Loucy (cell line): Measurements from ENCODE around the gene CARS2.

Experiments
- H2AFZ ChIP-seq: fragments of 200-600 bp; sonication (generic); 2 replicates; pipeline ENCODE4 v1.6.0; 2016; ENCODE audit warnings: antibody characterized with exemption, mild to moderate bottlenecking, low read length, moderate library complexity
- H3F3A ChIP-seq: fragments of 200-600 bp; 2 replicates; pipeline ENCODE4 v1.6.0; 2016; ENCODE audit warnings: antibody characterized with exemption, low read depth, mild to moderate bottlenecking
- H3K27me3 ChIP-seq: fragments of 200-600 bp; sonication (generic); 2 replicates; pipeline ENCODE4 v1.6.1; 2014; ENCODE audit warnings: low read length, mild to moderate bottlenecking; ENCODE audit not compliant: insufficient read depth, poor library complexity, severe bottlenecking
- H3K36me3 ChIP-seq: fragments of 200-600 bp; sonication (generic); 2 replicates; pipeline ENCODE4 v1.6.1; 2016; ENCODE audit warnings: low read length; ENCODE audit not compliant: insufficient read depth
- H3K4me1 ChIP-seq: fragments of 200-600 bp; sonication (generic); 2 replicates; pipeline ENCODE4 v1.5.1; 2014; ENCODE audit warnings: low read length, mild to moderate bottlenecking; ENCODE audit not compliant: insufficient read depth, poor library complexity, severe bottlenecking
- H3K4me2 ChIP-seq: fragments of 200-600 bp; sonication (generic); 2 replicates; pipeline ENCODE4 v1.6.0; 2014; ENCODE audit warnings: antibody characterized with exemption, low read length, low read depth, mild to moderate bottlenecking; ENCODE audit not compliant: poor library complexity, severe bottlenecking
- H3K4me3 ChIP-seq: fragments of 200-600 bp; sonication (generic); 2 replicates; pipeline ENCODE4 v1.5.1; 2014; ENCODE audit warnings: low read length, mild to moderate bottlenecking, mixed read lengths; ENCODE audit not compliant: poor library complexity, severe bottlenecking
- H3K79me2 ChIP-seq: fragments of 200-600 bp; sonication (generic); 2 replicates; pipeline ENCODE4 v1.6.1; 2014; ENCODE audit warnings: low read length; ENCODE audit not compliant: insufficient read depth
- H3K9ac ChIP-seq: fragments of 200-600 bp; sonication (generic); 2 replicates; pipeline ENCODE4 v1.6.0; 2014; ENCODE audit warnings: mild to moderate bottlenecking, low read depth, low read length, moderate library complexity; ENCODE audit not compliant: poor library complexity, severe bottlenecking
- H3K9me2 ChIP-seq: fragments of 200-600 bp; sonication (generic); replicated peaks from 2 replicates; pipeline ENCODE4 v1.6.1; 2016; ENCODE audit warnings: low read depth, low read length, mixed read lengths
- H3K9me3 ChIP-seq: fragments of 200-600 bp; sonication (generic); 2 replicates; pipeline ENCODE4 v1.6.1; 2014; ENCODE audit warnings: mild to moderate bottlenecking, antibody characterized with exemption, low read length, low read depth; ENCODE audit not compliant: insufficient read depth
- H4K20me1 ChIP-seq: fragments of 200-600 bp; sonication (generic); 2 replicates; pipeline ENCODE4 v1.6.0; 2014; ENCODE audit warnings: antibody characterized with exemption, low read length, mild to moderate bottlenecking; ENCODE audit not compliant: insufficient read depth, poor library complexity, severe bottlenecking
- CTCF ChIP-seq: fragments of 200-600 bp; sonication (generic); conservative IDR thresholded peaks from 2 replicates; pipeline ENCODE4 v1.5.1; 2014; ENCODE audit warnings: mild to moderate bottlenecking, antibody characterized with exemption, low read length
- EZH2phosphoT487 ChIP-seq: fragments of 200-600 bp; IDR thresholded peaks from 2 replicates; pipeline ENCODE4 v1.6.1; 2018; ENCODE audit warnings: antibody characterized with exemption, mild to moderate bottlenecking, moderate library complexity, borderline replicate concordance

Gene CARS2

GRCh38 chr13:110643324-110643723 is 62.6 kb downstream of the CARS2 start:
- H3K79me2 ChIP-seq = no peaks in the 10 kb centered on the region
- no peak overlapping the region for H3K9ac ChIP-seq
- peaks cover 68% of the 10 kb centered on the region; the same call in 1 of the 2 replicates for H3K36me3 ChIP-seq
- no peaks in the 10 kb centered on the region for H3K9me2 ChIP-seq
- no peaks in the 10 kb centered on the region for H3K27me3 ChIP-seq
- H4K20me1 ChIP-seq = no peaks in the 10 kb centered on the region
- no peak overlapping the region for H2AFZ ChIP-seq
- H3K4me3 ChIP-seq = no peak overlapping the region
- H3F3A ChIP-seq = no peaks in the 10 kb centered on the region
- H3K9me3 ChIP-seq = no peaks in the 10 kb centered on the region
- H3K4me1 ChIP-seq = no peaks in the 10 kb centered on the region
- H3K4me2 ChIP-seq = no peak overlapping the region
- no peak for TF ChIP-seq CTCF
- TF ChIP-seq EZH2phosphoT487 = no peak

DNA sequence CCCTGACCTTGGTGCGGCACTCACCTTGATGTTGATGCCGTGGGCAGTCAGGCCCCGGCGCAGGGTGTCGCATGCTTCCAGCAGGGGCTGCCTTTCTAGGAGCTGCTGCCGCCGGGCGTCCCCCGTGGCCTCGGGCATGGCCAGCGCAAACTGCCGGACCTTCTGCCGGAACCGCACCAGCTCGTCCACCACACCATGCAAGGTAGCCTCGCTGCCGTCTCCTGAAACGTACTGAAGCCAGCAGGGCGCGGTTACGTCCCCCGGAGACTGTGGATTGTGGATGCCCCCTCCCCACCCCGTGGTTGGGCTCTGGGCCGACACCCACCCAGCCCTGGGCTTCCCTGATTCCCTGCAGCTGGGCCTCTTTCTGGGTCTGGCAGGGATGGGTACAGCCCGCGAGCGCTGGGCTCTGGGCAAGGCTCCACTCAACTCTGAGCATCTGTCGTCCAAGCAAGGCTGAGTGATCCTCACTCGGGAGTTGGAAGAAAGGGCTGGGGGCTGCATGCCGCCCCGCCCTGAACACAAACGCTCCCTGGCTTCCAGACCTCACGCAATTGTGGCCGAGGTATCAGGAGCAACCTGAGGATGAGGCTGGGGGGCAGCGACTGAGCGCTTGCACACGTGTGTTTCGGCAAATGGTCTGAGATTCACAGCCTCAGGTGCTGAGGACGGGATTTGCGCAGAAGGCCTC is 63.5 kb downstream of the CARS2 start:
- Histone ChIP-seq H3K9ac (no peak overlapping the region), H3K4me3 (no peak overlapping the region), H3F3A (no peaks in the 10 kb centered on the region), H3K36me3 (peaks cover 77% of the 10 kb centered on the region; the same call in 1 of the 2 replicates), H3K4me1 (no peaks in the 10 kb centered on the region), H4K20me1 (no peaks in the 10 kb centered on the region), H3K9me3 (no peaks in the 10 kb centered on the region), H2AFZ (no peak overlapping the region), H3K9me2 (no peaks in the 10 kb centered on the region), H3K4me2 (no peak overlapping the region), H3K79me2 (no peaks in the 10 kb centered on the region), H3K27me3 (no peaks in the 10 kb centered on the region)
- TF ChIP-seq EZH2phosphoT487 (no peak), CTCF (no peak)

GRCh38 chr13:110641055-110642015 is 64.6 kb downstream of the CARS2 start:
- no peaks in the 10 kb centered on the region for H3F3A ChIP-seq
- no peaks in the 10 kb centered on the region for H3K27me3 ChIP-seq
- H2AFZ ChIP-seq = no peak overlapping the region
- no peaks in the 10 kb centered on the region for H3K79me2 ChIP-seq
- H4K20me1 ChIP-seq = no peaks in the 10 kb centered on the region
- no peaks in the 10 kb centered on the region for H3K4me1 ChIP-seq
- no peak overlapping the region for H3K4me3 ChIP-seq
- H3K36me3 ChIP-seq = peaks cover 88% of the 10 kb centered on the region; the same call in 1 of the 2 replicates
- TF ChIP-seq CTCF (no peak), EZH2phosphoT487 (no peak)
- no peak overlapping the region for H3K4me2 ChIP-seq
- no peaks in the 10 kb centered on the region for H3K9me3 ChIP-seq
- no peak overlapping the region for H3K9ac ChIP-seq
- H3K9me2 ChIP-seq = no peaks in the 10 kb centered on the region
